NCI-H345 treated with DMSO at 0.1 percent for 48 hours (cell line): ENCODE results near the gene GALNT15.
A peak's percentile ranks its signal among the peaks of the same experiment; 100 is the strongest.

Source experiments
- DNase-seq: peaks from one replicate; lab custom pipeline; 2025; ENCODE audit not compliant: unreplicated experiment; lab: John Stamatoyannopoulos, UW

GALNT15 gene

GRCh38 chr3:16224325-16224724, 49.8 kb downstream of the GALNT15 start:
- no peak for DNase-seq

- DNase-seq: no peak
These were observed 53.1 kb downstream of the GALNT15 start for GRCh38 chr3:16227566-16227965.

DNA sequence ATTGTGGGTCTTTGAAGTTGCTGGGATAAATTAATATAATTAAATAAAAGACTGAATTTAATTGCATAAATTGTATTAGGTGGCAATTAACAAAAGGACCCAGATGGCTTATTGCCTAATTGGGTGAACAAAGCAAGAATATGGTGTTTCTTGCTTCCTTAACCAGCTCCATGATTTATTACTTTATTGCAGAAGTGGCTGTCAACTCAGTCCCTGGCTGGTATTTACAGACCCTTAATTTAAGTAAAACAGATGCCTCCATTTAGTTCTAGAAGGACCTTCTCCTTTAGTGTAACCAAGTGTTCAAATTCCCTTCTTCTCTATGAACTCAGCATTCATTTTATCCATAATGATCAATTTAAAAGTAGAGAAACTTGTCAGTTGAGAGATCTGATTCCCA, 55.2 kb downstream of the GALNT15 start:
- no peak for DNase-seq

DNA sequence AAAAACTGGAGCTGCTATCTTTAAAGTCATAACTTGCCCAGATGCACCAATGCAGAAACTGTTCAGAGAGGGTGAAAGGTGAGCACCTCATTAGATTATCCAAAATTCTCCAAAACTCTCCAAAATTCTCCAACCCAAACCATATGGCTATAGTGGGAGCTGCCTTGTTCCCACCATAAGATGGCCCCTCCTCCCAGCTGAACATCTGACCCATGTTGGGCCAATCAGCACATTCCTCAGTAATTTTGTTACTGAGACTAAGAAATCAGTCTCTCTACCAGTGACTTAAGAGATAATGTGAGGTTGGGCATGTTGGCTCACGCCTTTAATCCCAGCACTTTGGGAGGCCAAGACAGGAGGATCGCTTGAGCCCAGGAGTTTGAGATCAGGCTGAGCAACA, 57.5 kb downstream of the GALNT15 start:
- DNase-seq: no peak

- no peak for DNase-seq
These were observed 59.3 kb downstream of the GALNT15 start for GRCh38 chr3:16233806-16234205.

GRCh38 chr3:16234281-16234680, 59.8 kb downstream of the GALNT15 start:
- no peak for DNase-seq

GRCh38 chr3:16236030-16236639, 61.7 kb downstream of the GALNT15 start:
- no peak for DNase-seq

- no peak for DNase-seq
These were observed 62.4 kb downstream of the GALNT15 start for GRCh38 chr3:16236856-16237393.

DNA sequence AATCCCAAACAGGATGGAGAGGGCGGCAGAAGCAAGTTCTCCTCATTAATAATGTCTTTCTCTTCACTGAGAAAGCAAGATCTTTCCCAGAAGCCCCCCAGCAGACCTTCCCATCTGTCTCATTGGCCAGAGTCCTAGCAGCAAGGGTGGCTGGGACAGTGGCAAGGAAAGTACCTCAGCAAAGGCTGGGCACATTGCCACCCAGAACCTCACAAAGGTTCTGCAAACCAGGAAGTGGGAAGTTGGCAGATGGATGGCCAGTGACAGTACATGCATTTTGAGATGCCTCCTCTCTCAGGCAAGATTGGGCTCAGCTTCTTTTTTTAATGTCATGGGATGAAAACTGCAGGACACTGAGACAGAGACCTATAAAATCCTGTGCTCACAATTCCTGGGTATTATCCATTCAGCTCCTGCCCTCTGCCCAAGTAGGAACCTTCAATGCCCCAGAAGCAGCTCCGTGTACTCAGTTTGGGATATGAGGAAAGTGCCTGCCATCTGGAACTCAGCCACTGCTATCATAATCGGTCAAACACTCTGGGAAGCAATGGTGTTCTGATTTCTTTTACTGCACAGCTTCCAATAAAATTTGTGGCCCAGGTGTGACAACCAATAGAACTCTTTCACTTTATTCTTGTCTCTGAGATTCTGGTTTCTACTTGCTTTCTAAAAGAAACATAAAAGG, 64.7 kb downstream of the GALNT15 start:
- DNase-seq: no peak

DNA sequence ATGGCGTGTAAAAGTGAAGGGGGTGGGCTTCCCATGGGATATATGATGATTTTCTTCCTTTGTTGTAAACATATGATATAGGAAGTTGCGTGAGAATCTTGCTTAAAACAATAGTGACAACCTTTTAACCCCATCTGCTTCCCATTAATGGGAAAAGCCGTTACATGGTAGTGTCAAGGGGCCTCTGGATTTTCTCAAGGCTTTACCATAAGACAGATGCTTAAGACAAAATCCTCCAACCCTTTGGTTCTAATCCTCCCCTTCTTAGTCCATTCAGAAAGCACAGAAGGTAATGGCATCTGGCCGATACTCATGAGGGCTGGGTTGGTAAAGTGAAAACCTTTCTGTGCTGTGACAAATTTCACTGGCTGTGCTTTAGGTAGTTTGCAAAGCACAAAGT, 65.3 kb downstream of the GALNT15 start:
- no peak for DNase-seq

GRCh38 chr3:16240229-16241023, 65.9 kb downstream of the GALNT15 start:
- no peak for DNase-seq

DNA sequence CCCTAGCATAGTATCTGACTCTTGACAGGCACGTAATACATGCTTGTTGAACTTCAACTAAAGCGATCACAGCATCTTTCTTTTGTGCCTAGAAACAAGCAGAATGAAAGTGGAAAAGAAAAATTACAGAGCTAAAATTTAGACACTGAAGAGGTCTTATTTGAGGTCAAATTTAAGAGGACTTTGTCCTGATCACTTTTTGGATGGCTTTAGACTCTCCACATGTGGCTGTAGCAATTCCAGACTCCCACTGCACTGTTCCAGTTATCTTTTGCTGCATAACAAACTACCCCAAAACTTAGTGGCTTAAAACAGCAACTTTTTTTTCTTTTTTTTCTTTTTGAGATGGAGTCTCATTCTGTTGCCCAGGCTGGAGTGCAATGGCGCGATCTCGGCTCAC, 66.7 kb downstream of the GALNT15 start:
- DNase-seq: no peak

DNA sequence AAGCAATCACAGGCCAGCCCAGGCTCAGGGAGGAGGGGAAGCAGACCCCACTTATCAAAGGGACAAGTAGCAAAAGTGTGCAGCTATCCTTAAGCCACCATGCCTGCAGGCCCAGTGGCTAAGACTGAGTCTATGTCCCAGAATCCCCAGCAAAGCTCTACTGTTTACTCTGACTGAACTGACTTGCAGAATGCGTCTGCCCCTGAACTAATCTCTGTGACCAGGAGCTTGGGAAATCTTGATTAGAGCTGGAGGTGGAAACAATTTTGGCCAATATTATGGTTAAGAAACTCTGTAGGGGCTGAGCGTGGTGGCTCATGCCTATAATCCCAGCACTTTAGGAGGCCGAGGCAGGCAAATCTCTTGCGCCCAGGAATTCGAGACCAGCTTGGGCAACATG, 67.7 kb downstream of the GALNT15 start:
- no peak for DNase-seq

- DNase-seq: no peak
These were observed 69.4 kb downstream of the GALNT15 start for GRCh38 chr3:16243706-16244490.

DNA sequence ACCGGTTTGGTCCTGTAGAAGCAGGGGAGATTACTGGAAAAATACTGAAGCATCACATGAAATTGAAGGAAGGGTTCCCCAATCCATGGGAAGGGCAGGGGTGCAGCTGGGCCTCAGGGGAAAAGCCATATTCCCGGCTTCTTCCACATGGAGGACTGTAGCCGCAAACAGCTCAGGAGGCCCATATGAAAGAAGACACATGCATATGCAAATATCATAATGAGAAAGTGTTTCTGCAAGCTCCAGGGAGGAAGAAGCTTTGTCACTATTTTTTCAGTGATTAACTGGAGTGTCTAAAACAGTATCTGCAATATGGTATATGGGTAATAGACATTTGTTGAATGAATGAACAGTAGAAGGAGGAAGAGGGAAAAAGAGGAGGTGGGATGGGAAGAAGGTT, 71.1 kb downstream of the GALNT15 start:
- DNase-seq: no peak

DNA sequence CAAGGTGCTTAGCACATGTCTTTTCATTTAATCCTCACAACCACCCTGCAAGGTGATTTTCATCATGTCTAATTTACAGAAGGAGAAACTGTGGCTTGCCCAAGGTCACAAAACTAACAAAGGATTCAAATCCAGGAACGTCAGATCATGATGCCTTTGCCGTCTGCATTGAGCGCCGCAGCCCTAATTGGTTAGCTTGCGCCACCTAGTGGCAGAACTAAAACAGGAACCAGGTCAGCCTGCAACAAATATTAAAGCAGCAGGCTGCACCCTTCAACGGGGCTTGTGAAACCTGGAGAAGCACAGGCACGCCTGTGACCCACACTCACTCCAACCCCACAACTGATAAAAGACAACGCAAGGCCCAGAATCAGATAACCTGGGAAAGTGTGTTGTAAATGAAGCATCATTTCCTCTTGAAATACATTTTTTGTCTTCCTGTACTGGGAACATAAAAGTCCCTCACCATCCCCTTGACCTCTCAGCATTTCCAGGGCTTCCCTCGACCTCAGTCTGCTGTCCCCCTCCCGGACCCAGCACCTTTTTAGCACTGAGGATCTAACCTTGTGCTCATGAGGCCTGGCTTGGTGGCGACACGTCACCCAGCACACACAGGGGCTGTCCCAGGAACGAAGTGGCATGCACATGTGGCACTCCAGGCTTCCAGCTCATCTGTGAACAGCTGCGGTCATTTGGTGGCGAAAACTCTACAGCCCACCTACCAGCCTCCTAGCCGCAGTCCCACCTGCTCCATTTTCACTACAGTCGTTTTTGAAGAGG, 73.0 kb downstream of the GALNT15 start:
- peak; percentile 82 for DNase-seq

GRCh38 chr3:16248556-16248955, 74.1 kb downstream of the GALNT15 start:
- no peak for DNase-seq

DNA sequence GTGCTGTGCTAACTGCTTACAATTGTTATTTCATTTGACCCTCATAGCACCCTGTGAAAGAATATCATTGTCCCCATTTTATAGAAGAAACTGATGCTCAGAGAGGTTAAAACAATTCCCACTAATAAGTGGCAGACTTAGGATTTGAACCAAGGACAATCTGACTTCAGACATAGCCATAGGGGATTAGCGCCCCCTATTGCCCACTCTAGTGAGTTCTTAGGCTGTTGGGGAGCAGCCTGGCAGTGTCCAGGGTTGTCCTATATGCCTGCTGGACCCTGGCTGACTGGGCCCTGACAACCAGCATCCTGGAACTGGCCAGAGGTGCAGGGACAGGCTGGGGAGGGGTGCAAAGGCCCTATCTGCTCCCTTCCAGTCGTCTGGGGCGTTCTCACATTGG, 74.9 kb downstream of the GALNT15 start:
- DNase-seq: no peak

- no peak for DNase-seq
These were observed 75.4 kb downstream of the GALNT15 start for GRCh38 chr3:16249886-16250285.

GRCh38 chr3:16251316-16252085, 77.0 kb downstream of the GALNT15 start:
- DNase-seq: no peak
